ENCODE results near the gene PREP. TPM values are rescaled to one million over a fixed set of nuclear protein-coding genes. Genes with fewer than 3 reads are reported as not detected.

The PREP gene
- total RNA-seq, 2 experiments from 2014 or later = 46.4 to 46.9 TPM

DNA sequence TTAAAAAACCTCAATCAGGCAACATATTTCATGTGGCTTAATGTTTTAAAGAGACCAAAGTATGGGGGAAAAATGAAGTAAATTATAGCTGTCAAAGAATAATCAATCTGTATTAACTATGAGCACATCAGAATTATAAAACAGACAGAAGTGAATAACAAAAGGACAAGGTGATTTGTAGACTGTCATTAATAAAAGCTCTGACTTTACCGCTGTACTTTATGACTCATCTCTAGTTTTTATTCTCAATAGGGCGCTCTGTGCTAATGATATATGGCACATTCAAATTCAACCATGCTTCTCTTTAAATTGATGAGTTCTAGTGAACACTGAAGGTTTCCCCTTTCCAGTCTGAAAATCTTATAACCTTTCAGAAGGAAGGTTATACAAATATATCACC is 72.0 kb downstream of the PREP start:
- Mint-ChIP-seq H3K4me3 (no peak overlapping the region), H3K27ac (no peak overlapping the region), H3K9me3 (no peaks in the 10 kb centered on the region), H3K4me1 (ENCODE audit: low read depth) (no peaks in the 10 kb centered on the region), H3K27me3 (no peaks in the 10 kb centered on the region), H3K36me3 (ENCODE audit: low read depth) (peaks cover 52% of the 10 kb centered on the region)
- TF ChIP-seq, protein P1, sequence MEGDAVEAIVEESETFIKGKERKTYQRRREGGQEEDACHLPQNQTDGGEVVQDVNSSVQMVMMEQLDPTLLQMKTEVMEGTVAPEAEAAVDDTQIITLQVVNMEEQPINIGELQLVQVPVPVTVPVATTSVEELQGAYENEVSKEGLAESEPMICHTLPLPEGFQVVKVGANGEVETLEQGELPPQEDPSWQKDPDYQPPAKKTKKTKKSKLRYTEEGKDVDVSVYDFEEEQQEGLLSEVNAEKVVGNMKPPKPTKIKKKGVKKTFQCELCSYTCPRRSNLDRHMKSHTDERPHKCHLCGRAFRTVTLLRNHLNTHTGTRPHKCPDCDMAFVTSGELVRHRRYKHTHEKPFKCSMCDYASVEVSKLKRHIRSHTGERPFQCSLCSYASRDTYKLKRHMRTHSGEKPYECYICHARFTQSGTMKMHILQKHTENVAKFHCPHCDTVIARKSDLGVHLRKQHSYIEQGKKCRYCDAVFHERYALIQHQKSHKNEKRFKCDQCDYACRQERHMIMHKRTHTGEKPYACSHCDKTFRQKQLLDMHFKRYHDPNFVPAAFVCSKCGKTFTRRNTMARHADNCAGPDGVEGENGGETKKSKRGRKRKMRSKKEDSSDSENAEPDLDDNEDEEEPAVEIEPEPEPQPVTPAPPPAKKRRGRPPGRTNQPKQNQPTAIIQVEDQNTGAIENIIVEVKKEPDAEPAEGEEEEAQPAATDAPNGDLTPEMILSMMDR (IDR thresholded peaks at IDR 0.05) = no peak
- CTCF ChIA-PET = no interaction called here
- intact Hi-C loops (cut with micrococcal nuclease) = no loop called here
- DNase-seq (no peak), ATAC-seq (no peak)
- POLR2A ChIA-PET = no interaction called here

DNA sequence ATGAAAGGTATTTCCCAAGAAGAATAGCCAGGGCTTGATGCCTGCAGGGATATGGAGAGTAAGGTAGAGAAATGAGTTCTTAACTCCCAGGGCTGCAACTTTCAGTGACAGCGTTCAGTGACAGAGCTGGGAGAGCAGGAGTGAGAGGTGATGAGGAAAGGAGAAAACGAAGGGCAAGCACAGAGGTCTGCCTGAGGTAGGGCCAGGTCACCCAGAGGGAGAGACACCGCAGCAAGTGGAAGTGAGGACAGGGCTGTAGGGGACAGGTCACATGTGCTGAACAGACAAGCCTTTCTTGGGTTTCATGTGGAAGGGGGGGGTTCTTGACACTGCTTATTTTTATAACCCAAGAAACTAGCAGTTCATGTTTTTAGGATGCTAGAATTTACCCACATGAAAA is 72.5 kb downstream of the PREP start:
- Mint-ChIP-seq H3K9me3 (no peaks in the 10 kb centered on the region), H3K4me3 (no peak overlapping the region), H3K4me1 (ENCODE audit: low read depth) (no peaks in the 10 kb centered on the region), H3K36me3 (ENCODE audit: low read depth) (peaks cover 56% of the 10 kb centered on the region), H3K27me3 (no peaks in the 10 kb centered on the region), H3K27ac (no peak overlapping the region)
- ATAC-seq = no peak
- ChIA-PET CTCF (no interaction called here), POLR2A (no interaction called here)
- no peak for DNase-seq
- intact Hi-C loops (cut with micrococcal nuclease) = no loop called here
- TF ChIP-seq, protein P1 (IDR thresholded peaks at IDR 0.05) = no peak

DNA sequence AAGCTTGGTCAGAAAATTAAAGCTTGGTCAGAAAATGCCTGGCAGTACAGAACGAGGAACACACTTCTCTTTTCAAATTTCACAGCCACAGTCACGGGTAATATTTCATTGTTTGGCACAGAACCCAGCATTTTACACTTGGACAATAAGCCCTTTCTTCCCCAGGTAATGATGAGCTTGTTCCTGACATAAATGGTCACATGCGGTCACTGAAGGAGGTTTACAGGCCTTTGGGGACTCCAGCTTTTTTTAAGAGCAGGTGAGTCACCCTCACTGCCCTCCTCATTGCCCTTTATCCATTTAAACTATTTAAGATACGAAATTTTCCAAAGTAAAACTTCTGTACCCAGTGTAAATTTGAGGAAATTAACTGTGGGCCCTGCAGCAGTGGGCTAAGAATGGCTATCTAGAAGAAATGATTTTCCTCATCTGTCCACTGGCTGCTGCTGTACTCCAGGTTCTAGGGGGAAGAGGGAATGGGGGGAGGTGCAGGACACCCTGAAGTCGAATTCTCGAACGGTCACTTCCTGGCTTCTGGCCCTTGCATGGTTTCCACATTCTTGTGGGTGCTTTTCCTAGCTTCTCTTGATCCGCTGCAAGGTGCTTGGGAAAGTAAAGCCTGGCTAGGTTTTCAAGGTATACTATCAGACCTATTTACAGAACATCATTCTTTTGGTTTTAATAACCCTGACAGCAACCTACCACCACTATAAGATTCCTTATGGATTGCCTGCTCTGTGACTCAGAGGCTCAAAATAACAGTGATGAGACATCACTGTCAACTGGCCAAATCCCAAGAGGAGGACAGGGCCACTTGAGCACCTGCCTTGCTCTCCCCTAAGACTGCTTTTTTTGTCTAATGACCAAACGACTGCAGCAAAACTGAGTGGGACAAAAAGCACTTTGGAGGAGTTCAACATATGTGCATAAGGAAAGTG is 75.8 kb downstream of the PREP start:
- no peaks in the 10 kb centered on the region for H3K4me1 Mint-ChIP-seq (ENCODE audit: low read depth)
- H3K27ac Mint-ChIP-seq = no peak overlapping the region
- intact Hi-C loops (cut with micrococcal nuclease) = no loop called here
- TF ChIP-seq, protein P1 (IDR thresholded peaks at IDR 0.05) = no peak
- ChIA-PET POLR2A (no interaction called here), CTCF (interaction anchor here (1.0 kb wide), 1 partner anchor 9 kb away, joined by 3 read pairs; no protein-coding TSS in a partner anchor)
- H3K9me3 Mint-ChIP-seq = no peaks in the 10 kb centered on the region
- no peaks in the 10 kb centered on the region for H3K27me3 Mint-ChIP-seq
- peaks cover 45% of the 10 kb centered on the region for H3K36me3 Mint-ChIP-seq (ENCODE audit: low read depth)
- DNase-seq (no peak), ATAC-seq (no peak)
- H3K4me3 Mint-ChIP-seq = no peak overlapping the region

DNA sequence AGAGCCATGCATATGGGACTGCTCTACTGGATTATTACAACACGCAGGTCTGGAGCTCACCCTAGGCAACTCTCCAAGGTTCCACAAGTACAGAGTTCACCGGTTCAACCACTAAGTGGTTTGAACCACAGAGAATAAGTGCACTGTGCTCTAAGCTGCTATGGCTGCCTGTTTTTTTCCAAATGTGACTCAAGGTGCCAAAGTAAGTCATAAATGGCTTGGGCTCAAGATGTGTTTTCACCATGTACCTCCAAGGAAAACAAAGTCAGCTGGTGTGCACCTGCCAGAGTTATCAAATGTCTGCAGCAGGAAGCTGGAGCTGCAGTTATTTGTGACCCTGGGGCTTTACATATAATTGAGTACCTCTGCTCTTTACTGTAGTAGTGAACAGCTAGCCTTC is 76.7 kb downstream of the PREP start:
- H3K9me3 Mint-ChIP-seq = no peaks in the 10 kb centered on the region
- no peak overlapping the region for H3K27ac Mint-ChIP-seq
- POLR2A ChIA-PET = no interaction called here
- ATAC-seq (no peak), DNase-seq (no peak)
- no peaks in the 10 kb centered on the region for H3K4me1 Mint-ChIP-seq (ENCODE audit: low read depth)
- intact Hi-C loops (cut with micrococcal nuclease) = no loop called here
- peaks cover 42% of the 10 kb centered on the region for H3K36me3 Mint-ChIP-seq (ENCODE audit: low read depth)
- H3K27me3 Mint-ChIP-seq = no peaks in the 10 kb centered on the region
- H3K4me3 Mint-ChIP-seq = no peak overlapping the region
- CTCF ChIA-PET = interaction anchor here (1.0 kb wide), 1 partner anchor 8 kb away, joined by 3 read pairs; no protein-coding TSS in a partner anchor
- TF ChIP-seq, protein P1 (IDR thresholded peaks at IDR 0.05) = no peak

DNA sequence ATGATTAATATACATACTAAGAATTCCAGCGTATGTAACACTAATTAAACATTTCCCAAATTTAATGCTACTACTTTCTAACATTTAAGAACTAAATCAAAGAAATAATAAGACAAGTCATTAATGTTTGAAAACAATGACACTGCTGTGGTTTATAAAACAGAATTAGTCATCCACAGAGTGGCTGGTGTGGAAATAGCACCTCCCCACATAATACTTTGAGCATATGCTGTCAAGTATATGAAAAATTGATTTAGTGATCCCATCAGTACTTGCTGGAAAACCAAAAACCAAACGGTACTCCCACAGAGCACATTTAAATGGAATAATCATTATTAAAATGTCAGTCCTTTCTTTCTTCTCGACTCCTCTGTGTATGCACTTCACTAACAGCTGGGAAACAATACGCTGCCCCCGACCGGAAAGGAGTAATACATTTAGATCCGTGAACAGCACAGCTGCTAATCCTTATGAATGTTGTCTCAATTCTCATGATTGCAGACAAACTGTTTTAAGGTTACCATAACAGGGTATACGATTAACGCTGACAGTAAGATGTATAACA is 78.4 kb downstream of the PREP start:
- Mint-ChIP-seq H3K9me3 (no peaks in the 10 kb centered on the region), H3K4me3 (no peak overlapping the region), H3K27ac (no peak overlapping the region), H3K36me3 (ENCODE audit: low read depth) (peaks cover 29% of the 10 kb centered on the region), H3K4me1 (ENCODE audit: low read depth) (no peaks in the 10 kb centered on the region), H3K27me3 (no peaks in the 10 kb centered on the region)
- intact Hi-C loops (cut with micrococcal nuclease) = no loop called here
- ATAC-seq = no peak
- TF ChIP-seq, protein P1 (IDR thresholded peaks at IDR 0.05) = no peak
- DNase-seq = no peak
- ChIA-PET CTCF (no interaction called here), POLR2A (no interaction called here)
